Embryonic facial prominence (tissue), 1 donor: Measurements from ENCODE around the gene PDE3B.
"Not testable (repeated sequence)": the region's sequence is repeated elsewhere in the genome, so short reads cannot be mapped to it uniquely, and the experiment has no call there.

Experiments
- DNase-seq: peaks from one replicate; pipeline ENCODE4 v3.0.0-alpha.2; 2016; ENCODE audit errors: extremely low spot score

Gene PDE3B

GRCh38 chr11:14883683-14884082 lies 240.1 kb downstream of the PDE3B start:
- DNase-seq = not testable (repeated sequence)

GRCh38 chr11:14884667-14885273 lies 241.2 kb downstream of the PDE3B start:
- no peak for DNase-seq

- no peak for DNase-seq
Measured at GRCh38 chr11:14886513-14886912, 242.9 kb downstream of the PDE3B start.

GRCh38 chr11:14891143-14892035 lies 247.8 kb downstream of the PDE3B start:
- peak; percentile 82 for DNase-seq

GRCh38 chr11:14892036-14892556 lies 248.5 kb downstream of the PDE3B start, which contains the start of gene CYP2R1:
CYP2R1 (minus strand) TSS chr11:14892231; CDS start chr11:14892205, 26 bp downstream.
- peak; percentile 83 for DNase-seq

GRCh38 chr11:14892577-14892976 lies 249.0 kb downstream of the PDE3B start:
- DNase-seq = no peak

- no peak for DNase-seq
Measured at GRCh38 chr11:14894657-14895598, 251.3 kb downstream of the PDE3B start.

- no peak for DNase-seq
Measured at GRCh38 chr11:14898355-14898754, 254.8 kb downstream of the PDE3B start.

GRCh38 chr11:14898906-14899305 lies 255.3 kb downstream of the PDE3B start:
- no peak for DNase-seq

GRCh38 chr11:14902650-14903350 lies 259.2 kb downstream of the PDE3B start:
- DNase-seq = no peak

GRCh38 chr11:14904745-14905103 lies 261.1 kb downstream of the PDE3B start:
- DNase-seq = no peak

- DNase-seq = no peak
Measured at GRCh38 chr11:14905104-14906033, 261.8 kb downstream of the PDE3B start.

- DNase-seq = no peak
Measured at GRCh38 chr11:14906578-14906977, 263.0 kb downstream of the PDE3B start.

GRCh38 chr11:14906993-14907392 lies 263.4 kb downstream of the PDE3B start:
- DNase-seq = no peak

- DNase-seq = no peak
Measured at GRCh38 chr11:14907411-14908213, 264.0 kb downstream of the PDE3B start.

GRCh38 chr11:14908214-14908880 lies 264.7 kb downstream of the PDE3B start:
- no peak for DNase-seq

GRCh38 chr11:14914536-14914935 lies 270.9 kb downstream of the PDE3B start:
- DNase-seq = no peak

- no peak for DNase-seq
Measured at GRCh38 chr11:14916403-14916802, 272.8 kb downstream of the PDE3B start.
